ENCODE measurements around the gene CHTOP.

Gene CHTOP

GRCh38 chr1:153613406-153613805 lies 20.5 kb upstream of the CHTOP start:
- DNase-seq: no peak

DNA sequence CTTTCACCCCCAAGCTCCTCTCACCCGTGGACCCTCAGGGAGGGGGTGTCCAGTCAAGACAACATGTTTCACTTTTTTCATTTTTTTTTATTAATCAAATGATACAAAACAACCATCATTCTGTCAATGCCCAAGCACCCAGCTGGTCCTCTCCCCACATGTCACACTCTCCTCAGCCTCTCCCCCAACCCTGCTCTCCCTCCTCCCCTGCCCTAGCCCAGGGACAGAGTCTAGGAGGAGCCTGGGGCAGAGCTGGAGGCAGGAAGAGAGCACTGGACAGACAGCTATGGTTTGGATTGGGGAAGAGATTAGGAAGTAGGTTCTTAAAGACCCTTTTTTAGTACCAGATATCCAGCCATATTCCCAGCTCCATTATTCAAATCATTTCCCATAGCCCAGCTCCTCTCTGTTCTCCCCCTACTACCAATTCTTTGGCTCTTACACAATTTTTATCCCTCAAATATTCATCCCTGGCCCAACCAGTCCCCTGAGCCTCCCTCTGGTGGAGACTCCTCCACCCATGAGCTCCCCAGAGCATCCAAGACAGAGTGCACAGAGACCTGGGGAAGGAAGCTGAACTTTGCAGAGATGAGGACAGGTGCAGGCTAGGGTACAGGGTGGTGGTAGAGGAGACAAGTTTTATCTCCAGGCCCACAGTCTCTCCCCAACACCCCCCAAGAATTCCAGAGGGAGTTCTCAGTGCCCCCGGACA lies 19.5 kb upstream of the CHTOP start:
- no peak for DNase-seq

DNA sequence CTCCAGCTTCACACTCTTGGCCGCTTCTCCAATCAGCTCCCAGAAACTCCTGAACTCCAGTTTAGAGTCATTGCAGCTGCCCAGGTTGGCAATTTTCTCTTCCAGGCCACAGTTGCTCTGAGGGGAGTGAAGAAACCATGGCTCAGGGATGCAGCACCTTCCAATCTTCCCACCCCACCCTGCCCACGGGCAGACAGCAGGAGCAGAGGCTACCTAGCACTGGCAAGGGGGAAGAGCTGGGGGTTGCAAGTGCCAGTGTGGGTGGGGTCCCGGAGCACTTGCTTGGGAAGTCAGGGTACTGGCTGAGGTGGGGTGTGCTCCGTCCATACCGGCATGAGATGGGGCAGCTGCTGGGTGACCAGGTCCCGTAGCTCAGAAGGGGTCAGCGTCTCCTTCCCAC lies 19.0 kb upstream of the CHTOP start:
- DNase-seq: no peak

DNA sequence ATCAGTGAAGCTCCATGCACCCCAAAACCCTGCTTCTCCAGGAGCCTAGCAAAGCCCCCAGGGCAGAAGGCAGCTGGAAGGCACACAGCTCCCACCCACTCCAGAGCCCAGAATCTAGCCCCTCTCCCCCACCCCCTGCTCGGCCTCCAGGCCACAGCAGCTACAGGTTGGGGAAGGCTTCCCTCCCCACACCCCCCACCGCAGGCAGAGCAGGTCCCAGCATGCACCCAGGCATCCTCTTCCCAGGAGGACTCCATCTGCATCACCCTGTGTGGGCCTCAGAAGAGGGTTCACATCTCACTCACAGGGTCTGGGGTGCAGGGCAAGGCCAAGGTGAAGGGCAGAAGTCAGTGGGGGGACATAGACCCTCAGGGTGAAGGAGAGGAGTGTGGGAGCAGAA lies 18.5 kb upstream of the CHTOP start:
- no peak for DNase-seq

- no peak for DNase-seq
Observed at GRCh38 chr1:153616144-153616916, 17.5 kb upstream of the CHTOP start, which contains the start of gene S100A14. TSS of gene S100A14 (minus strand) at chr1:153616325. CDS start at chr1:153615858, 467 bp downstream.

DNA sequence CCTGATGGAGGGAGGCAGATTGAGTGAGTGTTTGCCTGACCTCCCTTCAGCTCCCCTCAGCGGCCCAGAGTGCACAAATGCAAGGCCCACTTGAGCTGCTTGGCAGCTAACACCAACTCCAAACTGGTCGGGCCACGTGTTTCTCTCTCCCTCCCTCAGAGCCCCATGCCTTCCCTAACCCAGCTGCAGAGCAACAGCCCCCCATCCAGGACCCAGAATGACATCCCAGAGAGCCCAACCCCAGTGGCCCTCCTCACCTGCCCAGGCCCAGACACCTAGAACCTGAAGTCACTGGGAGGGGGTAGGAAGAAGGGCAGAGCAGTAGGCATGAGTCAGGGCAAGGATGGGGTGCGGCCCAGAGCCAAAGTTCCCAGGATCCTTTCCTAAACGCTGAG lies 17.0 kb upstream of the CHTOP start:
- DNase-seq: no peak

DNA sequence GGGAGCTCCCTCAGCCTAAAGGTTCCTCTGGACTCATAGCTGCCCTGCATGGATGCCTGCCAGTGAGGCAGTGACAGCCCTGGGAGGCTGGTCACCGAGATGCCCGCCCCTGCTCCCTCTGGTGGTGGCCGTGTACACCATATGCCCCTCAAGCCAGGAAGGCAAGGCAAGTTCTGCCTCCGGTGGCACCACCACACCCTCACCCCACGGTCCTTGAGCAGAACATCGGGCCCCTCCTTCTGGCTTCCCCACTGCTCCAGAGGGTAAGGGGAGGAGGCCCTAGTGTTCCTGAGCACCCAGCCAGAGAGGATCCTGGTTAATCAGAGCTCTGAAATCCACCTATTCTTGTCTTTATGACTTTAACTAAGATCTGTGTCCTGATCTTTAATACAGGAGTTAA lies 16.2 kb upstream of the CHTOP start:
- peak; percentile 39 for DNase-seq

GRCh38 chr1:153619171-153619570 lies 14.7 kb upstream of the CHTOP start:
- DNase-seq: no peak

DNA sequence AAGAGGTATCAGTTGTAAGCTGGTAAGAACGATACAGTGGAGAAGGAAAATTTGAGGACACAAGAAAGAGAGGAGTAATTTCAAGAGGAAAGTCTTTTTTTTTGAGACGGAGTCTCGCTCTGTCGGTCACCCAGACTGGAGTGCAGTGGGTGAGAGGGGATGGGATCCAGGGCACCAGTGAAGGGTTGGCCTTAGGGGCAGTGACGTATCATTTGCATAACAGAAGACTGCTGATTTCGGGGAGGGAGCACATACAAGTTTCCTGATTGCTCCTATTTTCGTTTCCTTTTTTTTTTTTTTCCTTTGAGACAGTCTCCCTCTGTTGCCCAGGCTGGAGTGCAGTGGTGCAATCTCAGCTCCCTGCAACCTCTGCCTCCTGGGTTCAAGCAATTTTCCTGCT lies 10.8 kb upstream of the CHTOP start:
- DNase-seq: no peak

- no peak for DNase-seq
Observed at GRCh38 chr1:153624965-153625611, 8.8 kb upstream of the CHTOP start.

- DNase-seq: no peak
Observed at GRCh38 chr1:153626477-153626903, 7.4 kb upstream of the CHTOP start.

DNA sequence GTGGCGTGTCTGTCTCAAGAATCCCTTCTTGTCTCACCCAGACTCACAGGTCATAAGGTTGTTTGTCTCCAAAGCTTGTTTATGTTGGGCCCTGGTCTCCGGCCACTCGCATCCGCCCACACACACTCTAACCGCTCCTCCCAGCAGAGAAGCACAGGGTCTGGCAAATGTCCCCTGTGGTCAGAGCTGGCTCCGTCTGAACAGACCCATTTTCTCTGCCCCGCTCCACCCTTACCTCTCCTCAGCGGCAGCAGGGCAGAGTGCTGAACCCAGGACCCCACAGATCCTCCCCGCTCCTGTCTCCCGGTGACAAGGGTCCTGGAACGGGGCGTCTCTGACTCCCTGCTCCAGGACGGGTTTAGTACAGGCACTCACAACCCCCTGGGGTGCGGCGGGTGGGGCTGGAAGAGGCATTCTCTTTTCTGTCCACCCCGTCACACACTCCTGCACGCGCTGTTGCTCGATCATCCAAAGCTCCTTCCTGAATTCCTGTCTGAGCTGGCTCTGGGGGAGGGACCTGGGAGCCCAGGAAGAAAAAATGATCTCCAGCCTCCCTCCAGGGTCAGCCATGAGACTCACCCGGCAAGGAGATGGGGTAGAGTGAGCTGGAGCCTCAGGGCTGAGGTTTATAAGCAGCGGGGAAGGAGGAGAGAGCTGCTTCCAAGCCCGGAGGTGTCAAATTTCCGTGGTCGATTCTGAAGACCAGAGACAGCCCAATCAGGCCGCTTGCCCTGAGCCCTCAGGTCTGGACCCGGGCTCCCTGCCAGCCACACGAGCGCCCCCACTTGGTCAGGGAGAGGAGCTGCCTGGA lies 6.8 kb upstream of the CHTOP start, which contains the start of gene S100A13:
Gene S100A13 (minus strand): TSS at position 602 of the 811 bp plus-strand sequence. CDS start 1,033 bp downstream, outside the sequence.
- DNase-seq: peak; percentile 78

DNA sequence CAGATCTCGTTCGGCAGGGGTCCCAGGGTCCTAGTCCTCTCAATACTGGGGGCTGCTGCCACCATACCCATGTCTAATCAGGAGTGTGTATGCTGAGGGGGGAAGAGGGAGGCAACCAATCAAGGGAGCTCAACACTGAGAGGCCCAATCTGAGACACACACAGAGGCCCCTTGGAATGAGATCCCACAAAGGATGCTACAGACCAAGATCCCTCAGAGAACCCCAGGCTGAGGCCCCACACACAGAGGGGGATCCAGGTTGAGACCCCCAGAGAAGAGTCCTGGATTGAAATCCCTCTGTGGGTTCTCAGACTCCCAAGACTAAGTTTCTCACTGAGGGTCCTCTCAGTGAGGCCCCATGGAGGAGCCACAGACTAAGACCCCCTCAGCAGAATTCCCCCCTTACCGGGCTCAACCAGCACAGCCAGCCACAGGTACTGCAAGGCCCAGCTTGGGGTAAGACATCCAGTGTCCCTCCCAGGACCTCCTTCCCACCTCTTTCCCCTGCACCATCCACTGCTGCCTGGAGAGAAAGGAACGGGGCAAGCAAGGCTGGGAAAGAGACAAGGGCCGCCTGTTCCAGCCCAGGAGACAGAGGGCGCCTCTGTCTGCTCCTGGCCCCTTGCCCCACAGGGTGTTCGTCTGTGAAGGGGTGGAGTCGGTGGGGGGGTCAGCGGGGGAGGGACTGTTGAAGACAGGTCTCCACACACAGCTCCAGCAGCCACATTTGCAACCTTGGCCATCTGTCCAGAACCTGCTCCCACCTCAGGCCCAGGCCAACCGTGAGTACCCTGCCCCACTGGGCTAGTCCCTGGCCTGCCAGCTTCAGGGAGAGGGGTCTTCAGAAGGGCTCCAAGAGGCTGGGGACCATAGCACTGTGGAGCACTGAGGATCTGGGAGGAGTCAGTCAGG lies 5.9 kb upstream of the CHTOP start, which contains the start of gene S100A1:
Gene S100A1 (plus strand): TSS at position 720 of the 912 bp plus-strand sequence. CDS start 2,088 bp downstream, outside the sequence.
- DNase-seq: no peak

DNA sequence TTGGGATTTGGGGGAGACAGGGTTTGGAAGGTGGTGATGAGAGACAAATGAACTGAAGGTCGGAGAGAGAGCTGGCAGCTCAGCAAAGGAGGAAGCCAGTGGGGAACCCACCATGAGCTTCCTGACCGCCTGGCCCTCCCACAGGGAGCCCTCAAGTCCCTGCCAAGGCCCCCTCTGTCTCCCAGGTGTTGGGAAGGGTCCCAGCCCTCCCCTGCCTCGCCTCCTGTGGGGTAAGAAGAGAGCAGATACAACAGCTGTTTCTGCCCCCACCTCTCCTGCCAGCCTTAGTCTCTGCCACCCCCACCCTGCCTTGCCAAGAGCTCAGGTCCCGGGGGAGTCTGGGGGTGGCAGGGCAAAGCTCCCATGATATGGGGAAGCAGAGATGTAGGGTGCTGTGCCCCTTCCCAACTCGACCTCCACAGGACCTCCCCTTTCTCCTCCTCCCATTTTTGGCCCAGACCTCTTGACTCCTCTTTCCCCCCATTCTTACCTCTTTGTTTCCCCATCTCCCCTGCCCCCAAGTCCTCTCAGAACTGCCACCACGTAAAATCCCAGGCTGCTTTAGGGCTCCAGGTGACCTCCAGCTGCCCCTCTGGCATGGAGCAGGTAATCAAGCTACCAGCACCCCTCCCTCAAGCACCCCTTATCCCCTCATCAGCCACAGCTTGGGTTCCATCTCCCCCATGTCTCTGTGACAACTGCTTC lies 5.1 kb upstream of the CHTOP start:
- no peak for DNase-seq

DNA sequence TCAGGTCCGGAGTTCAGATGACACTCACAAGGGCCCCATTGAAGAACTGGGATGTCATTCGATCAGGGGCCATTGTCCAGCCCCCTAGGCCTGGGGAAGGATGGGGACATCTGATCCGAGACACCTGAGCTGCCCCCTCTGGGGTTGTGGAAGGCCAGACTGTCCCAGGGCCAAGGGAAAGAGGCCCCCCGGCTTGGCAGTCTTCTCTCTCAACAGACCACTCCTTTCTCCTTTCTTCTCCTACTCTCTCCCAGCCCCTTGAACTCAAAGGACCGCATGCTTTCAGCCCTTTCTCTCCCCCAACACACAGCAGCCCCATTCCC lies 4.6 kb upstream of the CHTOP start:
- no peak for DNase-seq

DNA sequence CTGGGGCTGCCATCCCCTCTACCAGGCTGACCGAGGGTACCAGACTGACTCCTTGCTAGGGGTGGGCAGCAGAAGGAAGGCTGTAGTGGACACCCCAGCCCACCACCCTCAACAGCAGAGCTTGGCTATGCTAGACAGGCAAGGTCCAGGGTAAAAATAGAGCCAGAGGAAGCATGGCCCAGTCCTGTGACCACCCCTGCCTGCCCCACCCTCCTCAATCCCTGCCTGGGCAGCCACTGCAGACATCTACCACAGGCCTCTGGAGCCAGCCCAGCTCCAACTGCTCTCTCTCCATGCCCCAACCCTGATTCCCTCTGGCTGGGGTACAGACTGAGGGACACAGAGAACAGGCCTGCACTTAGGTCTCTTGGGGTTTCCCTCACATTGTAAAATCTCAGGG lies 3.9 kb upstream of the CHTOP start:
- DNase-seq: no peak

GRCh38 chr1:153630384-153630783 lies 3.5 kb upstream of the CHTOP start:
- DNase-seq: no peak

- no peak for DNase-seq
Observed at GRCh38 chr1:153631047-153632022, 2.5 kb upstream of the CHTOP start.

DNA sequence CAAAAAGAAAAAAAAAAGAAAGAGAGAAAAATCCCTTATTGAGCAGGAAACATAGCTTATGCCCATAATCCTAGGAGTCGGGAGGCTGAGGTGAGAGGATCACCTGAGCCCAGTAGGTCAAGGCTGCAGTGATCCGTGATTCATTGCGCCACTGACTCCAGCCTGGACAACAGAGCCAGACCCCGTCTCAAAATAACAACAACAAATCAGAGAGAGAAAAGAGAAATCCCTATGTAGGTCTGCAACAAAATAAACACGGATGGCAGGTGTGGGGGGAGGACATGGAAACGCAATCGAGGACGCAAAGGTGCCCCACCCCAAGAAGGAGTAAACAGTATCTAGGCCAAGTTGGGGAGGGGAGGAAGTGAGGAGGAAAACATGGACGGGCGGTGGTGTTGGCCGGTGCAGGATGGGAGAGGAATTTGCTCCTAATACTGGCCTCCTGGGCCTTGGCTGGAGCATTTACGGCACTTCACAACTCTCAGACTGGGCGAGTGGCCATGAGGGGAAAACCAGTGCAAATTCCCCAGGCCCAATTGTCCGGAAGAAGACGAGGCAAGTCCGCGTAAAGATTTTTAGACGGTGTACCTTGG lies 609 bp upstream of the CHTOP start:
- DNase-seq: no peak

Data from NCI-H748 treated with DMSO at 0.1 percent for 48 hours (cell line).